HG03378 (cell line): ENCODE data around the gene MED25.
"Not testable (repeated sequence)": the region's sequence is repeated elsewhere in the genome, so short reads cannot be mapped to it uniquely, and the experiment has no call there.

Experiments used
- ATAC-seq: cut with Tn5 transposase; IDR thresholded peaks from one replicate; pipeline ENCODE4 v1.9.1; 2021; ENCODE audit warnings: mild to moderate bottlenecking, moderate library complexity; ENCODE audit not compliant: unreplicated experiment

Gene MED25

DNA sequence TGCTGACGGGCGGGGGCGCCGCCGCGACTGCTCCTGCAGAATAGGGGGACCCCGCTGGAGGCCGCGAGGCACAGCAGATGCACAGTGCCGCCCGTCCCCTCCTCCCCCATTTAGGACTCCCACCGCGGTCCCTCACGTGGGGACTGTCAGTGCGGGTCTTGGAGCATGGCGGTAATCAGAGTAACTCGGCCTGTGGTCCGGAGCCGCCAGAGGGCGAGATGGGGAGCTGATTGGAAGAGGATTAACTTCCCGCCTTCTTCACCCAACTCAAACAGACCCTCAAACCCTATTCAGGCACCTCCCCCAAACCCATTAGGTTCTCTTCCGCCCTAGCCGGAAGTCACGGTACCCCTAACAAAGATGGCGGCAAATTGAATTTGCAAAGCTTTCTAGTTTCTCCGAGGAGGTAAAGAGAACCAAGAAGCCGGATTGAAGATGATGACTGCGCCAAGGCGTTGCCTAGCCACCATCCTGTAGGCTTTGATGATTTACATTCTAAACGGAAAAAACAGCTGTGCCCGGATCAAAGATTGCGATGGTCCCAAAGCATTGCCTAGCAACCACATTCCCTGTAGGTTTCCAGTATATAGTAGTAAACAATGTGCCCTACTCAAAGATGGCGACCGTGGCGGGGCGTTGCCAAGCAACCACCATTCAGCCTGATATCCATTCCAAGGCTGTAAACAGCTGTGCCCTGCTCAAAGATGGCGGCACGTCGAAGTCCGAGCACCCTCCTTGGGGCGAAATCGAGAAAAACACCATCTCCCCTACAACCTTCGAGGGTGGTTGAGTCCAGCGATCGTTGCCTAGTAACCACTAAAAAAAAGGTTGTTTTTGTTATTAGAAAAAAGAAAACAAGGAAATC is 4.9 kb upstream of the MED25 start, which contains the start of gene FUZ:
Gene FUZ (minus strand): TSS at position 296 of the 865 bp plus-strand sequence. CDS start 186 bp downstream, at position 110.
- peak; percentile 60 for ATAC-seq

DNA sequence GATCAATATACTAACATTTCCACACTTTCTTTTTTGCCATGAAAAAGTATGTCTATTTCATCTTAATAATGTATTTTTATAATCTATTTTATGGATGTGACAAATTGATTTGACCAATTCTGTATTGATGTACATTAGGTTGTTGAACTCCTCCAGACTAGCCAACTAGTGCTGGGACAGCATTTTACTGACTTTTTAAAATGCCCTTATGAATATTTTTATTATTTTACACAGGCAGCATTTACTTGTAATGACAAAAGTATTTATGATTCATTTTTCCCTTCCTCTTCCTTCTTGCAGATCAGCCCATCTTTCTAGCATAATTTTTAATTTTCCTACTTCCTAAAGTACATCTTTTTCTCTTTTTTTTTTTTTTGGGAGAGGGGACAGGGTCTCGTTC is 4.1 kb upstream of the MED25 start:
- ATAC-seq: no peak

DNA sequence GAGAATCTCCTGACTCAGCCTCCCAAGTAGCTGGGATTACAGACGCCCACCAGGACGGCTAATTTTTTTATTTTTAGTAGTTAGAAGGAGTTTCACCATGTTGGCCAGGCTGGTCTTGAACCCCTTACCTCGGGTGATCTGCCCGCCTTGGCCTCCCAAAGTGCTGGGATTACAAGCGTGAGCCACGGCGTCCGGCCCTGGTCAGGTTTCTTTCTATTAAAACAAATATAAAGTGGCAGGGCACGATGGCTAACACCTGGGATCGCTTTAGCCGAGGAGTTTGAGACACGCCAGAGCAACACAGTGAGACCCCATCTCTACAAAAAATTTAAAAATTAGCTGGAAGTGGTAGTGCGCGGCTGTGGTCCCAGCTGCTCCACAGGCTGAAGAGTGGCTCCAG is 1.5 kb upstream of the MED25 start:
- ATAC-seq: no peak

DNA sequence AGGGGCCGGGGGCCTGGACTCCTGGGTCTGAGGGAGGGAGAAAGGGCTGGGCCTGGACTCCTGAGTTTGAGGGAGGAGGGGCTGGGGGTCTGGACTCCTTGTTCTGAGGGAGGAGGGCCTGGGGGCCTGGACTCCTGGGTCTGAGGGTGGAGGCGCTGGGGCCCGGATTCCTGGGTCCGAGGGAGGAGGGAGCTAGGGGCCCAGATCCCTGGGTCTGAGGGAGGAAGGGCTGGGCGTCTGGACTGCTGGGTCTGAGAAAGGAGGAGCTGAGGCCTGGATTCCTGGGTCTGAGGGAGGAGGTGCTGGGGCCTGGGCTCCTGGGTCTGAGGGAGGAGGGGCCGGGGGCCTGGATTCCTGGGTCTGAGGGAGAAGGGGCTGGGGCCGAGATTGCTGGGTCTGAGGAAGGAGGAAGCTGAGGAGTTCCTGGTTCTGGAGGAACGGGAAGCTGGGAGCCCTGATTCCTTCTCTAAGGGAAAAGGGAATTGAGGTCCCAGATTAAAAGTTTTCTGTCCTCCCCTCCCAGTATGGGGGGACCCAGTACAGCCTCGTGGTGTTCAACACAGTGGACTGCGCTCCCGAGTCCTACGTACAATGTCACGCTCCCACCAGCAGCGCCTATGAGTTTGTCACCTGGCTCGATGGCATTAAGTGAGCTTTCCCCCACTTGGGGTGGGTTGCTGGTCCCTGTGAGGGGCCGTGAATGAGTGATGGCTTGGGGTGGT is 721 bp downstream of the MED25 start:
- no peak for ATAC-seq

- ATAC-seq: not testable (repeated sequence)
Measured at GRCh38 chr19:49819452-49820115, 1.5 kb downstream of the MED25 start.

DNA sequence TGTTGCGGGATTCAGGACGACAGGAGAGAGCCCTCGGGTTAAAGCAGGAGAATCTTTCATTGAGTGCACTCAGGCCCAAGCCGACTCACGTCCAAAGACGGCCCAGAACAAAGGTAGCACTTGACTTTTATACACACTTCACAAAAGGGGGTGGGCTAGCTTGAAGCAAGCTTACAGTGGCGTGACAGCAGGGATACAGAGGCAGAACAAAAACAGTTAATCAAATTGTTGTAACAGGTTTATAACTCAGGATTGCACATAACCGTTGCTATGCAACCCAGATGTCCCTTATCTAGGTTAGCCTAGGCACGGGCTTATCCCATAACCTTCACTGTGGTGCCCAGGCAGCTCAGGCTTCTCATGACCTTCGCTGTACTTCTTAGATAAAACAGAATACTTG is 2.0 kb downstream of the MED25 start:
- no peak for ATAC-seq

DNA sequence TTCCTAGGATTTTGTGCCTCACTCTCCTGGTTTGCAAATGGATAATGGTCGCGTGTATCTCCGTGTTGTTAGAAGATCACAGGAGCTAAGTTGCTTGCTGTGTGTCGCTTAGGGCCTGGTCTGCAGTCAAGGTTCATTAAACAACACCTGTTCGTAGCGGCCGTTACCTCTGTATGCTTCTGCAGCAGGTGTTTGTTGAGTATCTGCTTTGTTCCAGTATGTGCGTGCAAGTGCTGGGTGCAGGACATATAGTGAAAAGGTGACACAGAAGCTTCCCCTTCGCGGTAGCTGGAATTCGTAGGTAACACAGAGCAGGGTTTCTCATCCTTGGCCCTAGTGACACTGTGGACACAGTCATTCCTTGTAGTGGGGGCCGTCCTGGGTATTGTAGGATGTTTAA is 5.4 kb downstream of the MED25 start:
- ATAC-seq: no peak

DNA sequence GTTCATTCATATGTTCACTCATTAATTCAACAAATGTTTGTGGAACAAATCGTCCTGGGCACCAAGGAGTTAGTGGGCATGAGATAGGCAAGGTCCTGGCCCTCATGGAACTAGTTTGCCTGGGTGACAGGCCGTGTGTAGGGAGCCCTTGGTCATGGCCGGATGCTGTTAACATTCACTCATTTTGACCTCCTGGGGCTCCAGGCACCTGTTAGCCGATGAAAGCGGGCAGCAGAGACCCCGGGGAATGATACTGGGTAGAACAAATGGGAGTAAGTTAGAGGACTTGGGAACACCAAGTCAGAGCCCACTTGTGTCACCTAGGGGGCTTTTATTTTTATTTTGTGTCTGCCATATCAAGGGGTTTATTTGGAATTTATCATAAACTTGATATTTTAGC is 6.6 kb downstream of the MED25 start:
- no peak for ATAC-seq

- no peak for ATAC-seq
Measured at GRCh38 chr19:49827034-49827433, 8.9 kb downstream of the MED25 start.

- no peak for ATAC-seq
Measured at GRCh38 chr19:49829200-49829599, 11.1 kb downstream of the MED25 start.

DNA sequence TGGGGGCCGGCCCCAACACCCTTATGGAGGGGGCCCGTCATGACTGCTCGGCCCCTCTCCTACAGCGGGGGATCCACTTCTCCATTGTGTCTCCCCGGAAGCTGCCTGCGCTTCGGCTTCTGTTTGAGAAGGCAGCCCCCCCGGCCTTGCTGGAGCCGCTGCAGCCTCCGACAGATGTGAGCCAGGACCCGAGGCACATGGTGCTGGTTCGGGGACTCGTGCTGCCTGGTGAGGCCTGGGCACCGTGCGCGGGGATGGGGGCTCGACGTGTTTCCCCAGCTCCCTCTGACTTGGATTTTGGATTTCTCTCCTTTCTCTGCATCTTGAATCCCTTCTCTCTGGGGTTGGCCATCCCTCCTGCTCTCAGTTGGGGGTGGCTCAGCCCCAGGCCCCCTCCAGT is 11.6 kb downstream of the MED25 start:
- ATAC-seq: no peak

DNA sequence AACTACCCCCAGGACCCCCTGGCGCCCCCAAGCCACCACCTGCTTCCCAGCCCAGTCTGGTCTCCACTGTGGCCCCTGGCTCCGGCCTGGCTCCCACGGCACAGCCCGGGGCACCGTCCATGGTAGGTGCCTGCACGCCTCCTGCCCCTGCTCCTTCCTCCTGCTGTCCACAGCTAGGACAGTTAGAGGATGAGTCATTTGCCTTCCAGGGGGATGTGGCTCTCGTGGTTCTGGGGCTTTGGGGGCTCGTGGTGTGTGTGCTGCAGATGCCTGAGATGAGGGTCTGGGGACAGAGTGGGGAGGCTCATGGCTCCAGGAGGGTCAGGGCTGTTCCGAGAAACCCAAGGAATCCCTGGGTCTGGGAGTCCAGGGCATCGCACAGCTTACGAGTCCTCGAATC is 12.7 kb downstream of the MED25 start:
- ATAC-seq: no peak

DNA sequence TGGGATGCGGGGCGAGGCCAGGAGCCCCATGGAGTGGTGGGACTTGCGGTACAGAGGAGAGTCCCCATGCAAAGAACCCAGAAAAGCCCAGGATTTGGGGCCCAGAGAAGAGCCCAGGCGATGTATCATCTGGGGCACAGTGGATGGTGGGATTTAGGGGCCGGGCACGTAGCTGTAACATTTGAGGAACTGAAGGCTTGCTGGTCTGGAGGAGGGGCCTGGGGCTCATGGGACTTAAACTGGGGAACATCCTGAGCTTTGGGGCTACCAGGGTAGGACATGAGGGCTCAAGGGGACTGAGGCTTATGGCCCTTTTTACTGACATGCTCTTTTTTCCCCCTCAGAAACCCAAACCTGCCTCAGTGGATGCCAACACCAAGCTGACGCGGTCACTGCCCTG is 13.5 kb downstream of the MED25 start:
- ATAC-seq: no peak

- no peak for ATAC-seq
Measured at GRCh38 chr19:49832556-49832955, 14.5 kb downstream of the MED25 start.

DNA sequence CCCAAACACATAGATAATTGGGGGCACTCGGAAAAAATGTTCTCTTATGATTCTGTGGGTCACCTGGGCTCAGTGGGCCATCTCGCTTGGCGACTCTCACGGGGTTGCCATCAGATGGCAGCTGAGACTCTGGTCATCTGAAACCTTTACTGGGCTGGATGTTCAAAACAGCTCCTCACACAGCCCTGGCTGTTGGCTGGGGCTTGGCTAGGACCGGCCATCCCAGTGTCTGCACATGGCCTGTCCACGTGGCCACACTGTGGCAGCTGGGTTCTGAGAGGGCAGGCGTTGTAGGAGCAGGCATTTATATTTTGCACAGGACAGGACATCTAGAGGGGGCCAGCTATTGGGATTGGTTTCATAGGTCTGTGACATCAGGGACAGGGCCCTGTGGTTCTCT is 15.5 kb downstream of the MED25 start:
- no peak for ATAC-seq

- no peak for ATAC-seq
Measured at GRCh38 chr19:49835562-49835961, 17.5 kb downstream of the MED25 start.

DNA sequence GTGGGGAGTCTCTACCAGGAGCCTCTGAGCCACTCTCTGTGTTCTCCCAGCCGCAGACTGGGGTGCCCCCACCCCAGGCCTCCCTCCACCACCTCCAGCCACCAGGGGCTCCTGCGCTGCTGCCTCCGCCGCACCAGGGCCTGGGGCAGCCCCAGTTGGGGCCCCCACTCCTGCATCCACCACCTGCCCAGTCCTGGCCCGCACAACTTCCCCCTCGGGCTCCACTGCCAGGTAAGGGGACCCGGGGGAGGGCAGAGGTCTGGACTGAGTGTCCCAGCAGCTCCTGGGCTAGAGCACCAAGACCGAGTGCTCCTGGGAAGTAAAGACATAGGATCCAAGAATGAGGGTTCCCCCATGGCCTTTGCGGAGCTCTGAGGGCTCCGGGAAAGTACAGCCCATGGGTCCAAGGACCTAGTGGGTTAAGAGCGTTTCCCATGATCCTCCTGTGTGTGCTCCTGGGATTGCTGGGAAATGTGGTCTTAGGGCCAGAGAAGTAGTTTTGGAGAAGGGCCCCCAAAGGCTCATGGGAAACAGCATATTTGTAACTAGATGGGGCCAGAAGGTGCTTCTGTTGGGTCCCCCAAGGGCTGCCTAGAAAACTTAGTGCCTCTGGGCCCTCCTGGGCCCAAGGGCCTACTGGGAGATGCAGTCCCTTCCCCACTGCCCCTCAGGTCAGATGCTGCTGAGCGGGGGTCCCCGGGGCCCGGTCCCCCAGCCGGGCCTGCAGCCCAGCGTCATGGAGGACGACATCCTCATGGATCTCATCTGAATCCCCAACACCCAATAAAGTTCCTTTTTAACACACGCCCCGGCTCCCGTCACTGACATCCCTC is 18.3 kb downstream of the MED25 start:
- ATAC-seq: no peak

- ATAC-seq: no peak
Measured at GRCh38 chr19:49837009-49837310, 18.9 kb downstream of the MED25 start.

GRCh38 chr19:49837425-49837824 is 19.3 kb downstream of the MED25 start:
- no peak for ATAC-seq

GRCh38 chr19:49838885-49839588 is 20.9 kb downstream of the MED25 start:
- no peak for ATAC-seq
